Testis (tissue), 2 donors: Measurements from ENCODE around the gene FGGY.

Source experiments
- POLR2A ChIP-seq: fragments of 450-650 bp; IDR thresholded peaks from one replicate; pipeline ENCODE4 v1.6.1; 2017; ENCODE audit warnings: antibody characterized with exemption, mild to moderate bottlenecking, moderate library complexity
- TF ChIP-seq, protein P1 (sequence below), 3 experiments: fragments of 450-650 bp in 2 of 3; fragments of 200-600 bp in 1 of 3; sonication (generic) in 1 of 3; IDR thresholded peaks; one replicate each; pipeline ENCODE4 v1.5.1; 2016 to 2019; ENCODE audit warnings: antibody characterized with exemption in 3 of 3, mild to moderate bottlenecking in 2 of 3, moderate library complexity in 1 of 3

DNA sequence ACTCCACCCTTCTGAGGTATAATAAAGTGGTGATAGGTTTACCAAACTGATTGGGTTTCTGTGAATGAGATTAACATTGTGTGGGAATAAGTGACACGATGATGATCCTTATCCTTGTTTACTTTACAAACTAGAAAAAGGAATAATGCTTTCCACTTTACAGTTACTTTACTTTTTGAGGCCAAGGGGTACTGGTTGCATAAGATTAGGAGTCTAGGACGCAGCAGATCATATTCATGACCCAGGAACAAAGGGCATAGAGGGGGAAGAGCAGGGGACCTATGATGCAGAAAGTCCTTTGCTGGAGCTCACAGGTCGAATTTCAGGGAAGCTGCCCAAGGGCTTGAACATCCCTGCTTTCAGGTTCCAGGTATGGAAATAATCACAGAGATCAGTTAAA is 20.4 kb downstream of the FGGY start:
- TF ChIP-seq, protein P1, sequence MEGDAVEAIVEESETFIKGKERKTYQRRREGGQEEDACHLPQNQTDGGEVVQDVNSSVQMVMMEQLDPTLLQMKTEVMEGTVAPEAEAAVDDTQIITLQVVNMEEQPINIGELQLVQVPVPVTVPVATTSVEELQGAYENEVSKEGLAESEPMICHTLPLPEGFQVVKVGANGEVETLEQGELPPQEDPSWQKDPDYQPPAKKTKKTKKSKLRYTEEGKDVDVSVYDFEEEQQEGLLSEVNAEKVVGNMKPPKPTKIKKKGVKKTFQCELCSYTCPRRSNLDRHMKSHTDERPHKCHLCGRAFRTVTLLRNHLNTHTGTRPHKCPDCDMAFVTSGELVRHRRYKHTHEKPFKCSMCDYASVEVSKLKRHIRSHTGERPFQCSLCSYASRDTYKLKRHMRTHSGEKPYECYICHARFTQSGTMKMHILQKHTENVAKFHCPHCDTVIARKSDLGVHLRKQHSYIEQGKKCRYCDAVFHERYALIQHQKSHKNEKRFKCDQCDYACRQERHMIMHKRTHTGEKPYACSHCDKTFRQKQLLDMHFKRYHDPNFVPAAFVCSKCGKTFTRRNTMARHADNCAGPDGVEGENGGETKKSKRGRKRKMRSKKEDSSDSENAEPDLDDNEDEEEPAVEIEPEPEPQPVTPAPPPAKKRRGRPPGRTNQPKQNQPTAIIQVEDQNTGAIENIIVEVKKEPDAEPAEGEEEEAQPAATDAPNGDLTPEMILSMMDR (IDR thresholded peaks at IDR 0.05): no peak
- no peak for TF ChIP-seq POLR2A
